GM21515 (cell line): Measurements from ENCODE around the gene CASZ1.

Experiments used
- ATAC-seq: cut with Tn5 transposase; IDR thresholded peaks from one replicate; pipeline ENCODE4 v1.9.1; 2021; ENCODE audit not compliant: unreplicated experiment

The CASZ1 gene

DNA sequence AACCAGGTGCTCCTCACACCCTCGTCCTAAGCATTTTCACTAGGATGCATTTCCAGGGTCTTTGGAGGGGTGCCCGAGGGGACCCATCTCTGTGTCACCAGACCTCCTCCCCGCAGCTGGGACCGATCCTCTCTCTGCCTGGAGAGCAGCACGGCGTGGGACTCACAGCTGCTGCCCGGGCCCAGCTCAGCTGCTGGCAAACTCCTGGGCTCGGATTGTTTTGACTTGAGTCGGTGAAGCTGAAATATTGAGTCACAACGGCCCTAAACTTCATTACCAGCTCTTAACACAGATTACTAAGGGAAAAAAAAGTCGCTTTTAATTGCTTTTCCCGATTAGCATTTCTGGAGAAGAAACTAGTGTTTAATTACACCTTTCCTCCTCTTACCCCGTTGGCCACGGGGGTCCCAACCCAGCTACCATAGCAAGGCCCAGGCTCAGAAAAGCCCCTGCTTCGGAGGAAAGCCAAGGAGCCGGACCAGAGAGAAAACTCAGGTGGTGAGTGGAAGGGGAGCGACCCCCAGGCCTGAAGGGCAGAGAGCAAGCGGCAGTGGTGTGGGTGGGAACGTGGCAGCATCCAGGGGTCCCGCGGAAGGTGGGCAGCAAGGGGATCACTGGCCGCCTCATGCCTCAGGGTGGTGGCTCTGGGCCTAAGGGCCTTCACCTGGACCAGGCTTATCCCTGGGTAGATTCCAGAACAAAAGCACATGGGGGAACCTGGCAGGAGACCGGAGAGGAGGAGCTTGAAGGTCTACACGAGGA, 41.7 kb downstream of the CASZ1 start:
- no peak for ATAC-seq

DNA sequence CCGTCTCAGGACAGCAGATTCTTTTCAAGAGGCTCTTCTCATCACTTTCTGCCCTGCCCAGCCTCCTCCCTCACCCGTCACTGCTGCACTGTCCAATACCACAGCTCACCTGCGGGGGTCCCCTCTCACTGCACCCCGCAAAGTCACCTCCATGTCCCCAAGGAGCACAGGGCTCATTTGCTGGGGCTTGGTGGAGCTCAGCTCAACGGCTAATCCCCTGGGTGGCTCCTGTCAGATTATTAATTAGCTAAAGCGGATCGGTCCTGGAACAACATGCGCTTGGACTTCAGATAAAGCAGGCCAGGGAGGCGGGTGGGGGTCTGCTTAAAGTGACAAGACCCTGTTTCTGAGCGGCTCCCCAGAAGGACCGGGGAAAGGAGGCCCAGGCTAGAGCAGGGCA, 43.1 kb downstream of the CASZ1 start:
- ATAC-seq = no peak

DNA sequence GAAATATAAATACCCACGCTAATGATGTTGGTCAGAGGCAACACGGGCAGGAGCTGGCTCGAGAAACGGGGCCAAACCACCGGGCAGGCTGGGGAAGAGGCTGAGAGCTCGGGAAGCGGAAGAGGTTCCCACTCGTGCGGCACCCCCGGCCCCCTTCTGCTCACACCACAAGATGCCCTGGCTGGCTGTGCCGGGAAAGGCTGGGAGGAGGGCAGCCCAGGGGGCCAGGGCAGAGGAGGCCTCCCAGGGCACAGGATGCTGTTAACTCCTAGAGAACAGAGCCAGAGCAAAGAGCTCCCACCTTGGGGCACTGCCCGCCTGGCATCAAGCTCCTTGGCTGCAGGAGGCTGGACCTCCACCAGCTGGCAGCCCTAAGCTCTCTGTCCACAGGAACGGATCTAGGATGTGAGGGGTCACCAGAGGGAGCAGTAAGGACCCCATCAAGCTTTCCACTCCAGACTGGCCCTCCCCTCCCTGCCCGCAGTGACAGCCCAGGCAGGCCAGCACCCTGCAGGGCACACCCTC, 44.8 kb downstream of the CASZ1 start:
- no peak for ATAC-seq

DNA sequence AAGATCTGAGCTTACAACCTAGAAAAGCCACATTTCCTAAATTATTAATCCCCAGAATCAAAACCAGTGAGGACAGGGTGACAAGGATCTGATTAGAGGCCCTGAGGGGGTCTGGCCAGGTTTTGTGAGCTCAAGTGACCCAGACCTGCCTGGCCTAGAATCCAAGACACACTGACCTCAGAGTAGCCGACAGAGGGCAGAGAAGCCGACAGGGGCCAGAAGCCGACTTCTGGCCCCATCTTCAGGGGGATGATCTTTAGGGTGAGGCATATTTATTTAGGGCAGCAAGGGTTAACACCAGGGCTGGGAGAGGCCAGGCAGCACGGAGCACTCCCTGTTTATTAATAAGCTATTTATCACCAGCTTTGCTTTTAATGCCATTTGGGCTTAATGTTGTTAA, 45.3 kb downstream of the CASZ1 start:
- no peak for ATAC-seq

DNA sequence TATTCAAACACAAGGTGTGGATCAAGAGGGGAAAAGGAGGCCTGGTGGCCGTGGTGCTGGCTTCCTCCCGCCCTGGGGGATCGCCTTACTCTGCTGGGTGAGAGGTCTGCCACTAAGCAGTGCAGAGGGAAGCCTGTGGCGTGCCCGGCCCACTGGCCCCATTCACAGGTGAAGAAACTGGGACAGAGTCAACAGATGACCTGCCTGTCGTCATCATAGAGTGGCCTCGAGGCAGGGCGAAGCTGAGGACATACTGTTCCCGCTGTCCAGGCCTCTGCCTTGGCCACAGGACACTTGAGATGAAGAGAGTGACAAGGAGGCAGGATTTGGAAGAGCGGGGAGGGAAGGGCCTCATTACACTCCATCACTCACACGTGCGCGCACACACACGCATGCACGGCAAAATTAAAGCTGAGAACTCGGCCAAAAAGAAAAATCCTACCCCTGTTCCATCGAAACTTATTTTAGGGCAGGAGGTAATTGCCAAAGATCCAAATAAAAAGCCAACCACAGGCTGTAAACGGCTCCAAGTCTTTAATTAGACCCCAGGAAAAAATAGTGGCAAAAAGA, 50.5 kb downstream of the CASZ1 start:
- ATAC-seq = no peak

DNA sequence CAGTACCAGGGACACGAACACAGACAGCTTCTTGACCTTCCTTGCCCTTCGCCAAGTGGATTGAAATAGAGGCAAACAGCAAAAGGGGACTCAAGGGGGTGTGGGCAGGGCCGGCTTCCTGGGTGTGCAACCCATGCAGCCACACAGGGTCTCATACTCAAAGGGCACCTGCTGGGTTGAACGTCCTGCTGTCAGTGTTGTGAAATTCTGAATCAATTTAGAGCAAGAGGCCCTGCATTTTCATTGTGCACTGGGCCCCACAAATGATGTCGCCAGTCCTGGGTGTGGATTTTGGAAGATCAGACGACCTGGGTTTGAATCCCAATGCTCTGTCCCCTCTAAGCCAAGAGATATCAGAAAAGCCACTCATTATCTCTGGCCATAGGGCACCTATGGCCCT, 51.1 kb downstream of the CASZ1 start:
- ATAC-seq = no peak

DNA sequence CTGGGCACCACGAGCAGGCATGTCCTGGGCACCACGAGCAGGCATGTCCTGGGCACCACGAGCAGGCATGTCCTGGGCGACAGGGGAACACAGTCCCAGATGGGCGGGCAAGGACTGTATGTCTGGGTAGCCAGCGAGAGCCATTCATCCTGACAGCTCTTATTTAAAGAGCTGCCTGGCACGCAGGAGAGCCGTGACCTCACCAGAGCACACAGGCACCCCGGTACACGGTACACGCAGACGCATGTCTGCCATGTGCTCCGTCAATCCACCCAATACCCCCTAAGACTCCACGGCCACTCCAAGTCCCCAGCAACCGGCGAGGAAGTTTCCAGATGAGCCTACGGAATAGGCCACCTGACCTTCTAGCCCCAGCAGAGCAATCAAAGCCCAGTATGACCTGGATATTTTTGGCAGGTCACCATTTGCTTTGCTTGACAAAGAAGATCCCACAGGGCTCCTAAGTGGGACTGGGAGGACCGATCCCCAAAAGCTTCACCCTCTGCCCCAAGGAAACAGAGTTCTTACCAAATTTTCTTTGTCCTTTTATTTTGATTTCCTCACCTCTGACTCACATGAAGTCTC, 51.7 kb downstream of the CASZ1 start:
- ATAC-seq = no peak

DNA sequence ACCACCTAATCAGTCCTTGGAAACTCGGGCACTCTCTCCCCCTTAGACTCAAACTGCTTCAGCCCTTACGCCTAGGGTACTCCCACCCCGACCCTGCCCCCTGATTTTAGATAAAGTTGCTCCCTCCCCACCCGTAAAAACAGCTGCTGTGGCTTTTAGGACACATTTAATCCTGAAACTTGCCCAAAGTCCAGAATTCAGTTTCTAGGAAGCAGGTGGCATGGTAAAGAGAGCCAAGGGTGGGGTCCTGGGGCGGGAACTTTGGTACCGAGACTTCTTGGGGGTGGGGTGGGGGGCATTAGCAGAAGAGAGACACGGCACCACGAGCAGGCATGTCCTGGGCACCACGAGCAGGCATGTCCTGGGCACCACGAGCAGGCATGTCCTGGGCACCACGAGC, 52.4 kb downstream of the CASZ1 start:
- ATAC-seq = no peak

DNA sequence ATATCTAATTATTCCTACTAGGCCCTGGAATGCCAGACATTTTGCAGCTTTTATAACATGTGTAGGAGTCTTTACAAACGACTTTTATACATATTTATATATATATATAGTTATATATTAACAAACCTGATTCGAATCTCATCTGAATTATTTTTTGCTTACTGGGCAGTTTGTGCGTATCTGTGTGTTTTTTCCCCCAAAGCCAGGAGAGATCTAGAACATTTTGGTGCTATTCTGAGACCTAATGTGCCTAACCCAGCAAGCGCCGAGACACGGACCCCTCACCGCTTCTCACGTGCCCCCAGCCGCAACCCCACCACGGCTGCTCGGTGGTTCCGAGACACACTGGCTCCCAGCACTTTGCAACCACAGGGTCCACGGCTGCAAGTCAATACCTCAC, 54.8 kb downstream of the CASZ1 start:
- no peak for ATAC-seq

DNA sequence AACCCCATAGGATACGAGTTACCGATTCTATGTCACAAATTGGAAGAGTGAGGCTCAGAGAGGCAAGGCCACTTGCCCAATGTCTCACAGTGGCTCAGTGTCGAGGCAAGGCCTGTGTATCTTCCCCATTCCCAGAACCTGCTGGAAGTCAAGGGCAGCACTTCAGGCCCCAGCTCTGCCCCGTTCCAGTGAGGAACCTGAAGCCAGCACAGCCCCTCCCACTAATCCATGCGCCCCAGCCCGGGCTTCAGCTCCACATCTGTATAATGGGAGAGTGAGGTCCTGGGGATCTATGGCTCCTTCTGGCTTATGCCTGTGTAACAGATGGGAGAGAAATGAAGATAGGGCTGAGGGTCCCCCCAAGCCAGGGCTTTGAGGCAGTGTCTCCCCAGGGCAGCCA, 56.3 kb downstream of the CASZ1 start:
- ATAC-seq = no peak

DNA sequence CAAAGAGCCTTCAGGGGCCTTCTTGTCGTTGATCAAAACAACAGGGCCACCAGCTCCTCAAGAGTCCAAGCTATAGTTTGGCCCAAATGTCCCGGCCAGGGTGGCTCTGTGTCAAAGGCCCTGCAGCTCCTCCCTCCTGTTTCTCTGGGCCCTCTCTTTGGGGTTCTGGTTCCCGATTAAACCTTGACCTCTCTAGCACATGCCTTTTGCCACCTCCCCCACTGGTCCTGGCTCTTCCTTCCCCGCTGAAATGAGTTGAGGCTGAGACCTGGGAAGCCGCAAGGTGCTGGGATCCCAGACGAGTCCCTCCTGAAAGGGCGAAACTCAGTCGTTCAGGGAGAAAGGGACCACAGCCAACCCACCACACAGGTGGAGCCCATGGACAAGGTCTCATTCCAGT, 56.9 kb downstream of the CASZ1 start:
- no peak for ATAC-seq

DNA sequence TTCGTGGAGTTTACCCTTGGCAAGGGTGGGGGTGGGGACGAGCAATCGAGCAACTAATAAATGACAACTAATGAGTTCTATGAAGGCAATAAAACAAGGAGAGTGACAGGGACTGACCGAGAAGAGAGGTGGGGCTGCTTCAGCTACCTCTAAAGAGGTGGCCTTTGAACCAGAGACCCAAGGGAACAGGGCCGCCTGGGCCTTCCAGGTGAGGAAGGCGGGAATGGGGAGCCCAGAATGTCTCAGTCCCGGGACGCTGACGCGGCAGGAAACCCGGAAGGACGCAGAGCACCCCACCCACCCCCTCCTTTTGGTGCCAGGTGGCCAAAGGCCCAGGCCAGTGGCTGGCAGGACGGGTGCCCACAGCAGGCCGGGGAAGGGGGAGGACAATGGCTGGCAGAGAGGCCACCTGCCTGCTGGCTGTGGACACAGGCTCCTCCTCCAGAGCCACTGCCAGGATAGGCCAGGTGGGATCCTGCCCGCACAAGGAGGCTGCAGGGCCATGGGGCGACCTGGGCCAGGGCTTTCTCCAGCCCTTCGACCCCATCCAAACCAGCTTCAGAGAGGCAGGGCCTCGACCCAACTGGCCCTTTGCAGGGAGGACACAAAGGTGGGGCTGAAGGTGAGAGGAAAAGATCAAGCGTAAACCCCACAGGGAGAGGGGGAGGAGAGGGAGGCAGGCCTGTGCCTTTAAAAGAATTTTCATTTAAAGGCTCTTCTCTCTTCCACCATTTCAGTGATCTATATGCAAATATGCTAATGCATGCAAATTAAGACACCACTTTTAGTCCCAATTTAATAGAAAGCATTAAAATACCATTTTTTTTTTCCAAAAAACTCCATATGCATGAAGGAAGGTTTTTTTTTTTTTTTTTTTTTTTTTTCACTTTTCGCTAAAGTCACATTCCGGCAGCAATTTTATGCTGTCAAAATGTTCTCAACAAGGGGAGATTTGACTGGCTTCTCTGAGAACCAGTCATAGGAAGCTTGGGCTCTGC, 58.1 kb downstream of the CASZ1 start:
- no peak for ATAC-seq

DNA sequence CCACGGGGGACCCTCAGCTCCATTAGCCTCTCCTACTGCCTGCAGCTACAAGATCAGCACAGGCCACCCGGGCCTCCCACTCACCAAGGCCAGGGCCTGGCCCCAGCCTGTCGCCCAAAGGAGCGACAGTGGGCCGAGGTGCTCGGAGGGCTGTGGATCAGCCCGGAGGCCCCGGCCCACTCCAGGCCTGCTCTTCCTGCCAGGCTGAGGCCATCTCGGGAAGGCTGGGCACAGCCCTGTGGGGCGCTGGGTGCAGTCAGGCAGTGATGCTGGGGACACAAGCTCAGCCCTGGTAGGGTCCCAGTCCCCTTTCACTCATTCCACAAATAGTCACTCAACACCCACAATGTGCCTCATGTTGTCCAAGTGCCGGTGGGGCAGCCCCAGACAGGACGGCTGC, 58.8 kb downstream of the CASZ1 start:
- ATAC-seq = no peak

DNA sequence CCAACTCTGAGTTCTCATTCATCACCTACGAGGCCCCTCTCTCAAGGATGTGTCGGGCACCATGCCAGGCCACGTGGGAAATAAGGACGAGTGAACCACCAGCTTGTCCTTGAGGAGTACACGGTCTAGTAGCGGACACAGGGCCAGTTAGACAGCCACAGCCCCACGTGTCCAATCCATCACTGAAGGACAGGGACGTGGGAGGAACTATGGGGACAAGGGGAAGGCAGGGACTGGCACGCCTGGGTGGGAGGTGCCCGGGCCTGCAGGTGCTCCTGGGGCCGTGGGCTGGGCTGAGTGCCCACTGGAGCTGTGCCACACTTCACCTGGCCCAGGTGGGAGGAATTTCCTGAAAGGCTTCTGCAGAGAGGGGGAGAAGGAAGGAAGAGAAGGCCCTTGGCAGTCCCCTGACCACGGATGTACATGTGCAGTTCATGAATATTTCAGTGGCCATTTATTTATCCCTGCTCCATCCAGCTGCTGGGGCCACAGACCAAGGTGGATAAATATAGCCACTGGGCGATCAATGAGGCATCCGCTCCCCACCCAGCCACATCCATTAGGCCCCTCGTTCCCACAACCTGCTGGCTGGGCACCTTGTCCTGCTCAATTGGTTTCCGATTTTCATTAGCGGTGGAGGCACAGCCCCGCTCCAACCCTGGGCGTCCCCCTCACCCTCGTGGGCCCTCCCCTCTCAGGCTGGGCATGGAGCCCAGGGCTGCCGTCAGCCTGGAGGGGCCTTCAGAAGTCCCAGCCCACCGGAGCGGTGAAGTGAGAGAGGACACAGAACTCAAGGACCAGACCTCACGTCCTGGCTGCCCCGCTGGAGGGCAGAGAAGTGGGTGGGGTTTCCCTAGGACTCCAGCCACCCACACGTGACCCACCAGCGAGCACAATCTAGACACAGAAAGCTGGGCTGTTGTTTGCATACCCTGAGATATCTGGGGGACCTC, 59.5 kb downstream of the CASZ1 start:
- ATAC-seq = no peak

DNA sequence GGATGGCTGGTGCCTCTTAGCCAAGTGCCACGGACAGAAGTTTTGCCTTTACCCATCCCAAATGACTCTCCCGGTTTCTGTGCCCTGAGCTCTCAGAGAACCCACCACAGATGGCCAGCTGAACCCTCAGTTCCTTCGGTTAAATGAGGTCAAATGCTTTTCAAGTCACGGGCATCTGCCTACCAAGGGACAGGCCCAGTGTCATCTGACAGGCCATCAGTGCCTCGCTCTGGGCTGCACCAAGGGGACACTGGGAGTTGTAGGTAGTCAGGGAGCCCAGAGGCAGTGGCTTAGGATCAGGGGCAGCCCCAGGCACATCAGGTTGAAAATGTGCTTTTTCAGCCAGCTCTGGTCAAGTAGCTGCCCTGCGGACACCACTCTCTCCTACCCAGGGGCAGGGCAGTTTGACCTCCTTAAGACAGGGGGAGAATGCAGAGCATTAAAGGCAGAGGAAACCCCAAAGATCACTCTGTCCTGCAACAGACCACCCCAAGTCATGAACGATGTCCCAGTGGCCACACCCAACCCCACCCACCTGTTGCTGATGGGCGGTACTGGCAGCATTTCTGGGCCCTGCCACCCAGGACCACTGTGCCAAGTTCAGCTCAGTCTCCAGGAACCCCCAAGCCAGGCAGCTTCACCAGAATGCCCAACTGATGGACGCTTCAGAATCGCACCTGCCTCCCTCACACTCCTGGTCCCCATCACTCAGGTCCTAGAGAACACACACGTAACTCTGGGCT, 60.7 kb downstream of the CASZ1 start:
- ATAC-seq = no peak

DNA sequence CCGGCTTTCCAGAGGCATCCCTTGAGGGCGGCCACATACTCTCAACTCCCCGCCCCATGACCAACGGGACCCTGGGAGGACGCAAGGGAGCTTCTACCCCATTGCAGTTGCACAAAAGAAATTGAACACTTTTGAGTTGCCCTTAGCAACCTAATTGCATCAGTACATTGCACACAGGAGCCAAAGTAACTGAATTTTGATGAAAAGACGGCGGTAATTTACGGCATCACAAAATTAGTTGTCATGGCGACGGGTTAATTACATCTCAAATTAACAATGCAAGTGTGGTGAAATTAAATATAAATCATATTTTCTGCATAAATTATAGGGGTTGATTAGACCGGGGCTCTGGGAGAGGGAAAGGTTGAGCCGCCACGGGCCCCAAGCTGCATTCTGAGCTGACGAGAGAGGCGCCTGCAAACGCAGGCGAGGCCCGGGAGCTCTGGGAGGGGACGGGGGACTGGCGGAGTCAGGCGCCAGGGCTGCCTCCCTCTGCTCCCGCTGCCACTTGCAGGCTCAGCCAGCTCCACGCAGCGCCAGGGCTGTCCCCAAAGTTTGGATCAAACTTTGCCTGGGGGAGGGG, 61.4 kb downstream of the CASZ1 start:
- ATAC-seq = no peak

DNA sequence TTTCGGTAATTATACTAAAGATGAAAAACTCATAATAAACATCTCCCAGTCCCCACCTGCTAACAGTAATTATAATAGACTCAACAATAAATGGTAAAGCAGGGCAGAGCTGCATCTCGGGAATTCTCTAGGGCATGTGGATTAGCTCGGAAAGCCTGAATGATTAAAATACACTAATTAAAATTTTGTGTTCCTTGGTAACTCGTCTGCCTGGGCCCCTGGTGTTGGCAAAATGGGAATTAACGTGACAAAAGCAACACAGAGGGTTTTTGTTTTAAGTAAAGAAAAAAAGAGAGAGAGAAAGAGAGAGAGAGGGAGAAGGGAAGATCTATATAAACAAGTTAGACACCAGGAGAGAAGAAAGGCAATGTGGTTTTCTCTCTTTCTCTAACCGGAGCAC, 62.1 kb downstream of the CASZ1 start:
- no peak for ATAC-seq

DNA sequence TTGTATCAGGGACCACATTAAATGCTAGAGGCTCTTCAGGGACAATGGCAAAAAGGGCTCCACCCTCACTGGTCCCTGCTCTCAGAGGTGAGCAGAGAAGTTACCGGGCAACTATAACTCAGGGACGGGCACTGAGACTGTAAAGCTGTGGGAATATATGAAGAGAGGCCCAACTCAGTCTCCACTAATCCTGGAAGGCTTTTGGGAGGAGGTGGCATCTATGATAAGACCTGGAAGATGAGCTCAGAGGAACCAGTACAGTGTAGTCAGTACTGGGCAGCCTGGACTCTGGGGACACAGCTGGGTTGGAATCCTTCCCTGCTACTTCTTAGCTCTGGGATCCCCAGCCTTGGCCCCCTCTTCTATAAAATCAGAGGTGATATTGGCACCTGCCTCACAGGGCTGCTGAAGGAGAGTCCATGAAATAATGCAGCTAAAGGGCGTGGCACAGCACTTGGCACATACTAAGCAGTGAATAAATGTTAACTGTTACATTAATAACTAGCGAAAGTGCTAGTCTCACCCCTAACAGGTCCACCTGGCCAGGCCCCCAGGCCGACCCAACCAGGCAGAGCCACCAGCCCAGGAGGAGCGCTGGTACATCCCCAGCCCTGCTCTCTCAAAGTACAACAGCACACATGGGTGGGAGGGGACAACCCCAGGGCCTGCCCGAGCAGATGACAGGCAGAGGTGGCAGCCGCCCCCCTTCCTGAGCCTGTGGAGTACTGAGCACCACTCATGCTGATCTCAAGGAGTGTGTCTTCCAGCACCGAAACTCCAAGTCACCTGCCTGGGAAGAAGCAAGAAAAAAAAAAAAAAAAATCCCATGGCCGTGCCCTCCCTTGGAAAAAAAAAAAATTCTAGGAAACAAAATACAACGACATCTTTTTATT, 62.7 kb downstream of the CASZ1 start:
- no peak for ATAC-seq
